Mesenteric fat pad (tissue), 1 donor: ENCODE measurements around the gene KBTBD12. TPM values are rescaled to one million over a fixed set of nuclear protein-coding genes. Genes with fewer than 3 reads are reported as not detected.
"Not testable (repeated sequence)": the region's sequence is repeated elsewhere in the genome, so short reads cannot be mapped to it uniquely, and the experiment has no call there.

ENCODE experiments used
- DNase-seq: peaks from one replicate; pipeline ENCODE4 v3.0.0-alpha.2; 2020; ENCODE audit warnings: low spot score
- long read RNA-seq: library from polyadenylated mRNA; unstranded; transcript quantifications from one replicate; pipeline ENCODE4 v2.0.0, GENCODE V29; 2020
- total RNA-seq: library from RNA; stranded (reverse); fragmentation: NEBNext Ultra II Directional; extraction: Animal tissue kit (Norgen Biotek cat#: 25700); gene quantifications from one replicate; pipeline ENCODE4 v1.2.1, GENCODE V29; 2021
- donor health status: DM: yes; HTN: yes; CAD: no.

KBTBD12 gene
- 0.10 TPM for total RNA-seq
- long read RNA-seq: 0 reads

DNA sequence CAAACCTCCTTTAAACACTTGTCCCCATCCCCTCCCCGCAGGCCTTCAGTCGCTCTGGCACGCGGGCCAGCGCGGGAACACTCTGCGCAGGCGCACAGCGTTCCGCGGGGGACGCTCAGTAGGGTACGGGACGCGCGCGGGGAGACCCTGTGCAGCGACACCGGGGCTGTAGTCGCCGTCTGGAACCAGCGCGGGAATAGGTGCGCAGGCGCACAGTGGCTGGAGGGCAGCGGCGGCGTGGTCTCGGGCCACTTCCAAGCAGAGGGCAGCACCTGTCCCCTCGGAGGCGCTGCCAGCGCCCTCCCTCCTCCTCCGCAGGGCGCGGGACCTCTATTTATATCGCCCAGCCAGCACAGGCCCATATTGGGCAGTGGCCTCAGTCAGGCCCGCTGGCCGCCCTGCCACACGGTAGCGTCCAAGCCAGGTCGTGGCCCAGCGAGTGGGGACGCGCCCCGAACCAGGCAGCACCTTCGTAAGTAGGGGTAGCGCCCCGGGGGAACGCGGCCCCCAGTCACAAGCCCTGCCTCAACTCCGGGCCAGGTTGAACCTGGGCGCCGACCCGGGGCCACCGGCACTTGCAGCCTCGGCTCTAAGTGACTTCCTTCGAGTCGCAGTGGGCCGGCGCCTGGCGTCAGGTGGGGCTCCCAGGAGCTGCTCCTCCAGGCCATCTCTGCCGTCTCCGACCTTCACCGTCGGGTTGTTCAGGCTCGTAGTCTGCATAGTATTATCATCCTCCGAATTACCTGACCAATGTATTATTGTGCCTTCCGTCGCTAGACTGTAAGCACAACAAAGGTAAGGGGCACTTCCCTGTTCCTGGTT is at the start of gene KBTBD12:
Gene KBTBD12 (plus strand): TSS at position 118 of the 822 bp plus-strand sequence. CDS start 7,830 bp downstream, outside the sequence.
- no peak for DNase-seq

DNA sequence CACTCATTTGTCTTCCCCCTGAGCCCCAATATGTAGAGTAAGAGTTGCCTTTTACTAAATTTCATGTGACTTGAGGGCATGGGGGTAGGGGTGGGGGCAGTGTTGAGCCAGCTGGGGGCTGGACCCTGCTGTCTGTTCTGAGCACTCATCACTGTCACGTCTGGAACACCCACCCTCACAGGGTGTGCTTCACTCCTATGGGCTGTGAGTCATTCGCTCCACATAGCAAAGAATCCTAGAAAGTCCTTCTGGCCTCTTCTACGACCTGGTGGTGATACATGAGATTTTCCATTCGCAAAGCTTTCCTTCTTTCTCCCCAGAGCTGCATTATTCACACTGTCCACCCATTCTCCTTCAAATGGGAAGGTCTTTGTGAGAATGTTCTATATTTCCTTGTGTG is 49.1 kb upstream of the KBTBD12 start:
- DNase-seq: no peak

- no peak for DNase-seq
Observed at GRCh38 chr3:127867412-127867811, 47.6 kb upstream of the KBTBD12 start.

DNA sequence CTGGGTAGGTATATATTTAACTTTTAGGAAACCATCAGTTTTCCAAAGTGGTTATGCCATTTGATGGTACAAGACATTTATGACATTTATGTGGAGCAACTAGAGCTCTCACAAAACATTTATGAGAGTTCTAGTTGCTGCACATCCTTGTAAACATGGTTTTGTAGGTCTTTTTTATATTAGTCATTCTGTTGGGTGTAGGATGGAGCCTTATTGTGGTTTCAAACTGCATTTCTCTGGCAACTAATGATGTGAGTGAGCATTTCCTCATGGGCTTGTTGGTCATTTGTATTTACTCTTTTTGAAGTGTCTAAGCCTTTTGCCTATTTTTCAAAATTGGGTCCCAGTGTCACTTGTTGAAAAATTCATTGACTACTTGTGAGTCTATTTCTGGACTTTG is 47.0 kb upstream of the KBTBD12 start:
- no peak for DNase-seq

- DNase-seq: no peak
Observed at GRCh38 chr3:127870156-127870555, 44.9 kb upstream of the KBTBD12 start.

DNA sequence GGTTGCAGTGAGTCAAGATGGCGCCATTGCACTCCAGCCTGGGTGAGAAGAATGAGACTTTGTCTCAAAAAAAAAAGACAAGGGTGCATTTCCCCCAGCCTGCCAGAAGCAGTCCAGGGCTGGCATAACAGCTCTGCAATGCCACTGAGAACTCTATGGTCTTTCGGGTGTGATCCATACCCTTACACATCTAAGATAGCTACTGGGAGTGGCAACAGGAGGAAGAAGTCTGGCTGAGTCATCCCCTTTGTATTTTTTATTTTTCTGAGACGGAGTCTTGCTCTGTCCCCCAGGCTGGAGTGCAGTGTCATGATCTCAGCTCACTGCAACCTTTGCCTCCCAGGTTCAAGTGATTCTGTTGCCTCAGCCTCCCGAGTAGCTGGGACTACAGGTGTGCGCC is 40.9 kb upstream of the KBTBD12 start:
- DNase-seq: not testable (repeated sequence)

- no peak for DNase-seq
Observed at GRCh38 chr3:127881586-127881985, 33.4 kb upstream of the KBTBD12 start.

DNA sequence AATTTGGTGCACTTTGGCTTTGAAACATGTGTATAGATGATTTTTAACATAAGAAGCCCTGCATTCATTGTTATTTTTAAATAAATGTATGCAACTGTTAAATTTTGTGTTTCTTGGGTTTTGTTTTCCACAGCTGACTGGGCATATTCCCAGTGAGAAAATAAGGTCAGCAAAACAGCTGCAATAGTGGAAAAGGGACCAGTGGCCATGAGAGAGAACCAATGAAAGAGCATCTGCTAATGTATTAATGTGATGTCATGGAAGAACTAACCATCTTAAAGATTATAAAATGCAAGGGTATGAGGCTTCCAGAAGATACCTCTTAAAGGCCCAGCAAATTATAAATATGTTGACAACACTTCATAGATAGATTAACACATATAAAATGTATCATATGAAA is 31.0 kb upstream of the KBTBD12 start:
- no peak for DNase-seq

DNA sequence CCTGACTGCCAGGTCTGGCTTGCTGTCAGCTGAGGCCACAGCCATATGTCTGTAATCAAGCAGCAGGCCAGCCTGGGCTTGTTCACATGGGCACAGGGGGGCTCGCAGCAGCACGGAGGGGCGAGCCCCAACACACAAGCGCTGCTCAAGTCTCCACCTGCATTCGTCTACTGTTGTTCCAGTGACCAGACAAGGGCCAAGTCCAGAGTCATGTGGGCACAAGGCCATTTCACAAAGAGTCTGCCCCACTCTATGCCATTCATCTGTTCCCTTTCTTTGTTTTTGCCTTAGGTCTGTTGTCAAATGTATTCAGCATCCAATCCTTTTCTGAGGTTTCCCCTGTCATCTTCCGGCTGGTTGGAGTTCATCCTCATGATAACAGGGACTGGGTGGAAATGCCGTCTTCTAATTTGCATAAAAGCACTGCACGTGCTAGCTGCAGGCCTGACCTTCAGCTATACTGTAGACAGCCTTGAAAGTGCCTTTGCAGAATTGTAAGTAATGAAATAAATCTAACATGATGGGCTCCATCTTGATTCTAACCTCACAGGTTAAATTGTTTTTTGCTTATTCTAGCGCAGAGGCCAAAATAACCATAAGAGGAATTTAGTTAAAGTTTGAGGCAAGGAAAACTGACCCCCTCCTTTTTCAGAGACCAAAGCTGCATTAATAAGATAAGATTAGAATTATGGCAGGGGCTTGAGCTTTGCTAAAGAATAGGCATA is 28.6 kb upstream of the KBTBD12 start:
- DNase-seq: no peak

- no peak for DNase-seq
Observed at GRCh38 chr3:127886956-127887231, 28.1 kb upstream of the KBTBD12 start.

GRCh38 chr3:127887321-127887720 is 27.7 kb upstream of the KBTBD12 start:
- no peak for DNase-seq

- no peak for DNase-seq
Observed at GRCh38 chr3:127888156-127888555, 26.9 kb upstream of the KBTBD12 start.

DNA sequence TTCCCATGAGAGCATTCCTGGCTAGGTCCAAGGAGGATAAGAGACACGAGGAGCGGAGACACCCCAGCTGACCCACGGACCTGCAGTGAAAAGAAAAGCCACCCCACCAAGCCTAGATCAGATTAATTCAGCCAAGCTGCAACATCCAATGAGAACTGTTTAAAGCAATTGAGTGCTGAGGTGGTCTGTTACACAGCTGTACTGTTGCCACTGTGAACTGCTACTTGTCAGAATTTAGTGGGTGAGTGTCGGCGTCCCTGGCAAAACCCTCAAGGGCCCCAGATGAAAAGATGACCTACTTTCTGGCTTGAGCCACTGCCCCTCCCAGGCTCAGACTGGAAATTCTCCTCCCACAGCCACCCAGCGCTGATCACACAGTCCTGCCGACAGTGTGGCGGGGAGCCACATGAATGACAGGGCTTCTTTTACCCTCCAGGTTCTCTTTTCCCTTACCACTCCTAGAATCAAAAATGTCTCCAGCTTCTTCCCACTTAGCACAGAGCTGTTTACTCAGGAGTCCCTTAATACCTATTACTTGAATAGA is 26.4 kb upstream of the KBTBD12 start:
- no peak for DNase-seq

GRCh38 chr3:127889461-127889863 is 25.6 kb upstream of the KBTBD12 start:
- DNase-seq: no peak

DNA sequence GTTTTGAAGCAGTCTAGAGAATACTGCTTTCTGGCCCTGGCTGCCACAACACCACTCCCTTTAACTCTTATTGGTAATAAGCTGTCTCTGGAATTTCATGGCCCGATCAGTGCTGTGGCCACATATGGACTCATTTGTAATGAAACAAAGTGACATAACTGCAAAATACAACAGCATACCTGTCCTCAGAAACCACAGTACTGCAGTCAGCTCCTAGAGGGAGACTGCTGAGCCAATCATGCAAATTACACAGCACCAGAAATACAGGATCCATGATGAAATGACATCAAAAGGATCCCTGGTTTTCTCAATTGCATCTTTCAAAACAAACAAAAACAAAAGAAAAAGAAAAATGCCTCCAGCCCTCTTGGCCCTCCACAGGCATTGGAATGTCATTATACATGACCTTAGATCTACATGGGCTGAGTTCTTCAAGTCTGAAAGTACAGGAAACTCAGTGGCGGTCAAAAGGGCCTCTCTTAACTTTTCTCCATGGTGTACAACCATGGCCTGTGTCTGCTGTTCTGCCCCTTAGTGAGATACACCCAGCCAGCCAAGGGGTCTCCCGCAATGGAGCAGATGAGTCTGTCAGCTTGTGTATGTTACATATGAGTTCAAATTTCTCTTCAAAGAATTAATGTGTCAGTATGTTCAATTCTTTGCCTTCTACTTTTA is 24.9 kb upstream of the KBTBD12 start:
- no peak for DNase-seq

DNA sequence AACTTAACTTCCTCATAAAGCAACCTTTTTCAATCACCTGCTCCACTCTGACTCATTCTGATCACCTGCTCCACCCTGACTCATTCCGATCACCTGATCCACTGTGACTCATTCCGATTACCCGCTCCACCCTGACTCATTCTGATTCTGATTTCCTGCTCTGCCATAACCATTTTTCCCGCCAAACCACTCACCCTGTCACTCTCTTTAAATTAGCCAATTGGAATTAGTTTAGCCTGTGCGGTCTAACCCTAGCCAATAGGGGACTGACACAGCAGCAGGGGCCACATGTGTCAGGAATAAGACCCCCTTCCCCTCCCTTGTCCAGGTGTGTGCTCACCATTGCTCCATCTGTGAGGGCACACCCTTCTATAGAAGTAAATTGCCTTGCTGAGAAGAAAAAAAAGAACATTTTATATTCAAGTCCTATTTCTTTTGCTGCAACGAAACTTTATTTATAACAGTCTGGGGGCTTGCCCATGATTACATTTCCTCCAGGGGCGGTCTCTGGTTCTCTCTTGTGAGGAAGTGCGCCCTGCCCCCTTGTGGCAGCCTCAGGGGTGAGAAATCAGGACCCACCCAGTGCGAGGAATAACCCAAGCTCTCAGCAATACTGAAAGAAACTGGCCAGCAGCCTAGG is 24.3 kb upstream of the KBTBD12 start:
- not testable (repeated sequence) for DNase-seq

DNA sequence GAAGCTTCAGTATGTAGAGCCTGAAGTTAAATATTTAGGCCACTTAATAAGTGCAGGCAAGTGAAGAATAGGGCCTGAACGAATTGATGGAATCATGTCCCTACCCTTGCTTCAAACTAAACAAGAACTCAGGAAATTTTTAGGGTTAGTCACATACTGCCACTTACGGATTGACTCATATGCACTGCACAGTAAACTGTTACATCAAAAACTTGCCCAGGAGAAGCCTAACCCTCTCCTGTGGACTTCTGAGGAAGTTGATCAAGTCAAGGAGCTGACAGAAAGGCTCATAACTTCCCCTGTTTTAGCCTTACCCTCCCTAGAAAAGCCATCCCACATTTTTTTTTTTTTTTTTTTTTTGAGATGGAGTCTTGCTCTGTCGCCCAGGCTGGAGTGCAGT is 20.6 kb upstream of the KBTBD12 start:
- DNase-seq: no peak

- DNase-seq: no peak
Observed at GRCh38 chr3:127899200-127899599, 15.8 kb upstream of the KBTBD12 start.

DNA sequence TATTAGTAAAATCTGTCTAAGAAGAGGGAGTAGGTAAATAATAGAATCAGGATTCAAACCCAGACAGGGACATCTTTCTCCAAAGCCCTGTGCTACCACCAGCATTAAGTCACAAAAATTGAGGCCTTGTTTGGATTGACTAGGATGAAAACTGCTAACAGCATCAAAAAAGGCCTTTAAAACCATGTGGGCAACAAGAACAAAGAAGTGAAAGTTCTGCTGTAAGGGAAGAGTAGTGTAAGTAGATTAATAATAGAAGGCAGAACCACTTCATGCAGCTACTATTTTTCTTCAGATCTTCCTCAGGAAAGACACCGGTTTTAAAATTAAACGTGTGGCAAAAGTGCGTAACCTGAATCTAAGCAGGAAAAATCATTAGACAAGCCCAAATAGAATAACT is 15.3 kb upstream of the KBTBD12 start:
- no peak for DNase-seq

DNA sequence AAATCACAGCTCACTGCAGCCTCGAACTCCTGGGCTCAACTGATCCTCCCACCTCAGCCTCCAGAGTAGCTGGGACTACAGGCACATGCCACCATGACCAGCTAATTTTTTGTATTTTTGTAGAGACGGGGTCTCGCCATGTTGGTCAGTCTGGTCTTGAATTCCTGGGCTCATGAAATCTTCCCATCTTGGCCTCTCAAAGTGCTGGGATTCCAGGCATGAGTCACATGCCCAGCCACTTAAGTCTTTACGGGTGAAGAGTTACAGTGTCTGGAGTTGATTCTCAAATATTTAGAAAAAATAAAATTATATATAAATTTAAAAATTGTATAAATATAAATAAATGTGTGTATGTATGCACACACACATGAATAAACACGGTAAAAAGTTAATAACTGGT is 14.5 kb upstream of the KBTBD12 start:
- DNase-seq: no peak

GRCh38 chr3:127902486-127902885 is 12.5 kb upstream of the KBTBD12 start:
- DNase-seq: no peak
